Common myeloid progenitor, CD34-positive (primary cell): ENCODE data around the gene SH3BP2.

Experiments
- CTCF ChIA-PET: fragments of 350-600 bp; sonication (Branson Sonifier 250); formaldehyde crosslinking; loops from one replicate; lab custom pipeline; 2021; ENCODE audit warnings: antibody characterized with exemption; lab: Charles Lee
- POLR2A ChIA-PET: fragments of 350-600 bp; sonication (Branson Sonifier 250); formaldehyde crosslinking; loops from one replicate; lab custom pipeline; 2021; ENCODE audit warnings: antibody characterized with exemption; lab: Charles Lee
- DNase-seq, 3 donors: peaks; one replicate each; pipeline versions ENCODE4 v3.0.0 to v3.0.0-alpha.2; 2013
- H3K27ac ChIP-seq, 2 experiments: 1 replicate in 1 of 2; 2 replicates in 1 of 2; pipeline ENCODE4 v1.7.0; 2013; ENCODE audit warnings: inconsistent platforms in 2 of 2, low read length in 2 of 2, mild to moderate bottlenecking in 2 of 2, low read depth in 1 of 2, moderate library complexity in 1 of 2; ENCODE audit not compliant: severe bottlenecking in 2 of 2, insufficient read depth in 1 of 2, poor library complexity in 1 of 2
- H3K27me3 ChIP-seq, 5 experiments: replicated peaks in 2 of 5; 1 replicate in 3 of 5; 2 replicates in 2 of 5; pipeline versions ENCODE4 v1.6.1 to v1.7.0; 2013; ENCODE audit warnings: low read length in 4 of 5, mild to moderate bottlenecking in 2 of 5, moderate library complexity in 2 of 5, inconsistent platforms in 1 of 5; ENCODE audit not compliant: insufficient read depth in 5 of 5, control insufficient read depth in 4 of 5
- H3K36me3 ChIP-seq, 4 experiments: 1 replicate in 2 of 4; 2 replicates in 2 of 4; pipeline versions ENCODE4 v1.6.1 to v1.7.0; 2013; ENCODE audit warnings: low read length in 3 of 4, control low read depth in 1 of 4, mild to moderate bottlenecking in 1 of 4; ENCODE audit not compliant: control insufficient read depth in 4 of 4, insufficient read depth in 4 of 4
- H3K4me1 ChIP-seq, 4 experiments: 1 replicate in 3 of 4; 2 replicates in 1 of 4; pipeline versions ENCODE4 v1.6.1 to v1.7.1; 2013; ENCODE audit warnings: low read length in 3 of 4, mild to moderate bottlenecking in 3 of 4, control low read depth in 1 of 4, inconsistent platforms in 1 of 4, moderate library complexity in 1 of 4; ENCODE audit not compliant: control insufficient read depth in 4 of 4, insufficient read depth in 4 of 4; ENCODE audit errors: control extremely low read depth in 1 of 4
- H3K4me3 ChIP-seq, 7 experiments: 1 replicate in 4 of 7; 2 replicates in 3 of 7; pipeline versions ENCODE4 v1.5.1 to v1.7.0; 2013; ENCODE audit warnings: mild to moderate bottlenecking in 7 of 7, low read length in 6 of 7, moderate library complexity in 6 of 7, inconsistent platforms in 2 of 7, low read depth in 2 of 7, control low read depth in 1 of 7; ENCODE audit not compliant: insufficient read depth in 4 of 7, control insufficient read depth in 1 of 7; ENCODE audit errors: extremely low read depth in 1 of 7
- H3K9me3 ChIP-seq, 5 experiments: 1 replicate in 4 of 5; 2 replicates in 1 of 5; pipeline versions ENCODE4 v1.6.1 to v1.7.1; 2013; ENCODE audit warnings: low read length in 4 of 5, mild to moderate bottlenecking in 2 of 5, inconsistent platforms in 1 of 5, low read depth in 1 of 5, moderate library complexity in 1 of 5; ENCODE audit not compliant: control insufficient read depth in 4 of 5, insufficient read depth in 2 of 5; ENCODE audit errors: control extremely low read depth in 1 of 5
- WGBS: methylation state at CpG from one replicate; pipeline ENCODE4 v1.1.5; 2013; ENCODE audit not compliant: insufficient coverage; 5-methylcytosine and 5-hydroxymethylcytosine counted together

SH3BP2 gene

GRCh38 chr4:2863649-2864048 lies 70.8 kb downstream of the SH3BP2 start:
- Histone ChIP-seq H3K4me3 (no peak overlapping the region), H3K9me3 (no peaks in the 10 kb centered on the region), H3K4me1 (peaks cover 34 to 51% (median 43%) of the 10 kb centered on the region in 4 experiments), H3K27me3 (no peaks in the 10 kb centered on the region), H3K36me3 (peaks cover 0 to 3% (median 0%) of the 10 kb centered on the region in 4 experiments), H3K27ac (no peak overlapping the region)
- CTCF ChIA-PET, result no interaction called here
- no peak for DNase-seq
- POLR2A ChIA-PET, result no interaction called here

- peaks cover 31 to 50% (median 37%) of the 10 kb centered on the region in 4 experiments for H3K4me1 ChIP-seq
- H3K36me3 ChIP-seq, result peaks cover 0 to 3% (median 1%) of the 10 kb centered on the region in 4 experiments
- no peak overlapping the region for H3K27ac ChIP-seq
- ChIA-PET CTCF (interaction anchor here (1.0 to 1.6 kb wide), 3 partner anchors 11 to 101 kb away, joined by 4 to 5 read pairs (median 5); no protein-coding TSS in a partner anchor), POLR2A (no interaction called here)
- no peaks in the 10 kb centered on the region for H3K27me3 ChIP-seq
- no peaks in the 10 kb centered on the region for H3K9me3 ChIP-seq
- WGBS, result 50% methylated on average over 2 of the region's 2 CpGs
- H3K4me3 ChIP-seq, result no peak overlapping the region
- no peak for DNase-seq
Measured at GRCh38 chr4:2865196-2865780, 72.4 kb downstream of the SH3BP2 start.

GRCh38 chr4:2866160-2866861 lies 73.4 kb downstream of the SH3BP2 start:
- Histone ChIP-seq H3K27me3 (no peaks in the 10 kb centered on the region), H3K4me1 (peaks cover 30 to 43% (median 36%) of the 10 kb centered on the region in 4 experiments), H3K9me3 (no peaks in the 10 kb centered on the region), H3K36me3 (peaks cover 0 to 3% (median 1%) of the 10 kb centered on the region in 4 experiments), H3K4me3 (no peak overlapping the region), H3K27ac (peak overlapping the region in 1 of 2 experiments; percentile 17)
- no peak for DNase-seq
- POLR2A ChIA-PET, result interaction anchor here (0.7 kb wide), 1 partner anchor 230 kb away, joined by 4 read pairs; no protein-coding TSS in a partner anchor
- CTCF ChIA-PET, result interaction anchor here (1.6 to 2.6 kb wide), 3 partner anchors 11 to 104 kb away, joined by 5 to 11 read pairs (median 10); no protein-coding TSS in a partner anchor
- 98% methylated on average over 5 of the region's 10 CpGs for WGBS

GRCh38 chr4:2866891-2867290 lies 74.0 kb downstream of the SH3BP2 start:
- ChIA-PET POLR2A (interaction anchor here (0.7 to 1.0 kb wide), 2 partner anchors 17 to 229 kb away, joined by 3 to 4 read pairs; no protein-coding TSS in a partner anchor), CTCF (interaction anchor here (1.0 to 2.6 kb wide), 5 partner anchors 10 to 104 kb away, joined by 3 to 11 read pairs (median 5); no protein-coding TSS in a partner anchor)
- Histone ChIP-seq H3K9me3 (no peaks in the 10 kb centered on the region), H3K4me3 (no peak overlapping the region), H3K4me1 (peaks cover 31 to 48% (median 40%) of the 10 kb centered on the region in 4 experiments), H3K27me3 (no peaks in the 10 kb centered on the region), H3K27ac (peak overlapping the region in 1 of 2 experiments; percentile 17), H3K36me3 (peaks cover 0 to 4% (median 1%) of the 10 kb centered on the region in 4 experiments)
- peak in 1 of 3 donors; percentile 37 for DNase-seq
- WGBS, result 83% methylated on average over 4 of the region's 5 CpGs

- H3K27ac ChIP-seq, result no peak overlapping the region
- no peaks in the 10 kb centered on the region for H3K27me3 ChIP-seq
- ChIA-PET CTCF (interaction anchor here (0.8 to 2.6 kb wide), 9 partner anchors 9 to 122 kb away, joined by 3 to 11 read pairs (median 4); no protein-coding TSS in a partner anchor), POLR2A (interaction anchor here (0.5 to 1.0 kb wide), 2 partner anchors 18 to 94 kb away, joined by 3 read pairs; no protein-coding TSS in a partner anchor)
- H3K4me3 ChIP-seq, result peak overlapping the region in 2 of 7 experiments; percentile 22 to 30
- peak in 2 of 3 donors; percentile 69 to 84 for DNase-seq
- no peaks in the 10 kb centered on the region for H3K9me3 ChIP-seq
- H3K36me3 ChIP-seq, result peaks cover 0 to 3% (median under 1%) of the 10 kb centered on the region in 4 experiments
- WGBS, result 75% methylated on average over 8 of the region's 10 CpGs
- peaks cover 31 to 50% (median 38%) of the 10 kb centered on the region in 4 experiments for H3K4me1 ChIP-seq
Measured at GRCh38 chr4:2867758-2868491, 75.0 kb downstream of the SH3BP2 start.

GRCh38 chr4:2868877-2869487 lies 76.1 kb downstream of the SH3BP2 start:
- Histone ChIP-seq H3K27ac (no peak overlapping the region), H3K4me3 (no peak overlapping the region), H3K36me3 (peaks cover 0 to 3% (median under 1%) of the 10 kb centered on the region in 4 experiments), H3K27me3 (no peaks in the 10 kb centered on the region), H3K4me1 (peaks cover 31 to 51% (median 38%) of the 10 kb centered on the region in 4 experiments), H3K9me3 (no peaks in the 10 kb centered on the region)
- ChIA-PET CTCF (interaction anchor here (2.6 kb wide), 1 partner anchor 106 kb away, joined by 11 read pairs; no protein-coding TSS in a partner anchor), POLR2A (no interaction called here)
- WGBS, result 96% methylated on average over 12 of the region's 12 CpGs
- no peak for DNase-seq
